RWPE2 (cell line): ENCODE measurements around the gene RMC1.

Experiments used
- ATAC-seq: fragments of 200-7000 bp; cut with Tn5 transposase; 3 replicates; pipeline ENCODE4 v1.9.1; 2021; ENCODE audit warnings: low read depth
- DNase-seq: peaks from one replicate; pipeline ENCODE4 v3.0.0-alpha.2; 2020; ENCODE audit warnings: low spot score
- H3K27ac ChIP-seq: fragments of 450-650 bp; 2 replicates; pipeline ENCODE4 v1.5.1; 2017; ENCODE audit warnings: mild to moderate bottlenecking; ENCODE audit not compliant: poor library complexity, severe bottlenecking
- H3K27me3 ChIP-seq: fragments of 250-450 bp; sonication (Bioruptor Pico); 2 replicates; pipeline ENCODE4 v1.5.1; 2021; ENCODE audit warnings: mild to moderate bottlenecking, moderate library complexity; ENCODE audit not compliant: insufficient read depth, poor library complexity, severe bottlenecking
- H3K36me3 ChIP-seq: fragments of 250-450 bp; sonication (Bioruptor Pico); 2 replicates; pipeline ENCODE4 v1.5.1; 2020; ENCODE audit warnings: low read depth, mild to moderate bottlenecking, moderate library complexity
- H3K4me1 ChIP-seq: fragments of 250-450 bp; sonication (Bioruptor Pico); 2 replicates; pipeline ENCODE4 v1.5.1; 2021; ENCODE audit warnings: mild to moderate bottlenecking, moderate library complexity; ENCODE audit not compliant: insufficient read depth, poor library complexity, severe bottlenecking
- H3K4me3 ChIP-seq: fragments of 250-450 bp; sonication (Bioruptor Pico); 2 replicates; pipeline ENCODE4 v1.5.1; 2021; ENCODE audit warnings: mild to moderate bottlenecking, moderate library complexity; ENCODE audit not compliant: severe bottlenecking
- H3K9me3 ChIP-seq: fragments of 250-450 bp; sonication (Bioruptor Pico); 2 replicates; pipeline ENCODE4 v1.5.1; 2021; ENCODE audit warnings: mild to moderate bottlenecking, moderate library complexity; ENCODE audit not compliant: severe bottlenecking
- CTCF ChIP-seq: fragments of 450-650 bp; IDR thresholded peaks from one replicate; pipeline ENCODE4 v1.5.1; 2017; ENCODE audit warnings: mild to moderate bottlenecking, moderate library complexity; ENCODE audit not compliant: poor library complexity, severe bottlenecking

The RMC1 gene

DNA sequence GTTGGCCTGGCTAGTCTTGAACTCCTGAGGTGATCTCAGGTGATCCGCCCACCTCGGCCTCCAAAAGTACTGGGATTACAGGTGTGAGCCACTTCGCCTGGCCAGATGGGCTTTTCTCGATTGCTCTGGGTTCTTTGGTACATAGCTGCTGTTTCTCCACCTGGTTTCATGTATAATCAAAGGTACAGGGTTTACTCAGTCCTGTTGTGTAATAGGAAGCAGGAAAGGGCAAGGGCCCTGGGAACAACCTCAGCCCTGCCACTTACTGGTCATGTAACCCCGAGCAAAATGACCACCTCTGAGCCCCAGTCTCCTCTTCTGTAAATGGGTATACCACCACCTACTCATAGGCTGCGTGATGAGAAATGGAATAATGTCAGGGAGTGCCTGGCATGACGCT lies 34.0 kb downstream of the RMC1 start:
- TF ChIP-seq CTCF, result no peak
- ATAC-seq, result no peak

DNA sequence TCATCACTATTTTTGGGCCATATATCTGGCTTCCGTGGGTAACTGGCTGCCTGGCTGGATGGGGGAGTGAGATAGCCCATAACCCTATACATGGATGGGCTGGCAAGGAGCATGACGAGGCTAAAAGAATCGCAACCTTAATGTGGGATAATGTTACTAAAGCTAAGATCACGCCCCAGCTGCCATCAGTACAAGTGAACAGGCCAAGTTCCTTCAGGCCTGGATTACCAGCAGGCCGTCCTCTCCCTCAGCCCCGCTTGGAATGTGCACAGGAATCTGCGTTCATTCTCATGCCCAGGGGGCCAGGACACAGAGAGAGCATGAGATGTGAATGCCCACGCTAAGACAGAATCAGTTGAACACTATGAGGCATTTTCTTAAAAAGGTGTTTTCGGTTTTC lies 34.7 kb downstream of the RMC1 start:
- Histone ChIP-seq H3K9me3 (no peaks in the 10 kb centered on the region), H3K27me3 (no peaks in the 10 kb centered on the region), H3K27ac (no peak overlapping the region), H3K4me1 (no peaks in the 10 kb centered on the region), H3K4me3 (no peak overlapping the region), H3K36me3 (peaks cover 98% of the 10 kb centered on the region)
- no peak for ATAC-seq
- TF ChIP-seq CTCF, result no peak
- DNase-seq, result no peak

More for the DNA sequence above, 34.0 kb downstream of the RMC1 start:
- no peaks in the 10 kb centered on the region for H3K4me1 ChIP-seq
- H3K4me3 ChIP-seq, result no peak overlapping the region
- H3K9me3 ChIP-seq, result no peaks in the 10 kb centered on the region
- DNase-seq, result no peak
- H3K27me3 ChIP-seq, result no peaks in the 10 kb centered on the region
- H3K36me3 ChIP-seq, result peaks cover 97% of the 10 kb centered on the region
- H3K27ac ChIP-seq, result no peak overlapping the region

- H3K27me3 ChIP-seq, result no peaks in the 10 kb centered on the region
- ATAC-seq (no peak), DNase-seq (no peak)
- no peaks in the 10 kb centered on the region for H3K4me1 ChIP-seq
- no peak for TF ChIP-seq CTCF
- H3K27ac ChIP-seq, result no peak overlapping the region
- peaks cover 96% of the 10 kb centered on the region for H3K36me3 ChIP-seq
- H3K4me3 ChIP-seq, result no peak overlapping the region
- no peaks in the 10 kb centered on the region for H3K9me3 ChIP-seq
Observed at GRCh38 chr18:23538870-23539269, 35.6 kb downstream of the RMC1 start.

DNA sequence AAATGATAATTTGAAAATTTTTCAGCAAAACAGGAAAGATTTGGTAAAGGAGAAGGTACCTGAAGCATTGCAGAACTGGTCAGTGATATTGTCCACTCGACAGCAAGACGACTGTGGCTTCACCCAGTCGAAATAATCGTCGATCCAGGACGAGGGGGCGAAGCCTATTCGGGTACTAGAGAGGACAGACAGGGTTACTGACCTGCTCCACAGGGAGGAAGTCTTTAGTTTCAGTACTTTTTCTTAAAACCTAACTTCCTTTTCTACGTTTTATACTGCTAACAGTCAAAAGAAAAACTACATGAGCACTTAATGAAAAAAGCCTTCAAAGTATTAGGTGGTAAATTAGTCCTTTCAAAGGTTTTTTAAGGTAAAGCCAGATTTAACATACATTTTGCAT lies 36.0 kb downstream of the RMC1 start:
- no peak for TF ChIP-seq CTCF
- ATAC-seq (no peak), DNase-seq (no peak)
- Histone ChIP-seq H3K4me1 (no peaks in the 10 kb centered on the region), H3K36me3 (peaks cover 96% of the 10 kb centered on the region), H3K27me3 (no peaks in the 10 kb centered on the region), H3K27ac (no peak overlapping the region), H3K9me3 (no peaks in the 10 kb centered on the region), H3K4me3 (no peak overlapping the region)

DNA sequence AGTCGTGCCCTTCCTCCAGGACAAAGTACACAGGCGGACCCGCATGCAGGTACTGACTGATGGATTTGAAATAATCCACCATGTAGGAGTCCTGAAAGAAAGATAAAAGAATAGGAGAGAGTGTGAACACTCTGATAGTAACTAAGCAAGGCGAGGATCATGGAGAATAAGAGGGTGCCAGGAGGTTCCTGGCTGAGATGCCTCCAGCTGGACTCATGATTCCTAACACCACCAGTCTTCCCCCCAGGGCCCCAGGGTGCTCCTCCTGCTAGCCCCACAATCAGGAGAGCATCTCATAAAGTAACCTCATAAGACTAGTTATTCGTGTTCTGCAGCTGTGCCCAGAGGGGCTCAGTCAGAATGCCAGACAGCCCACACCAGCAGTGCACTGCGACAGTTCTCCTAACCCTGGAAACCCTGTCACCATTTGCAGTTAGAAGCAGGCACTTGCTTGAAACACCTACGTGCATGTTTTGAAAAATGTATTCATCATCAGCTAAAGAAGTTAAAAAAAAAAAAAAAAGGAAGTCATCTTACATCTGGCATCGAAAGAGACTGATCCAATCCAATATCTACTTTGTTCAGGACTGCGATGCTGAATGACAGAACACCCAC lies 36.7 kb downstream of the RMC1 start:
- H3K9me3 ChIP-seq, result no peaks in the 10 kb centered on the region

More for the DNA sequence above, 36.7 kb downstream of the RMC1 start:
- Histone ChIP-seq H3K4me3 (no peak overlapping the region), H3K36me3 (peaks cover 96% of the 10 kb centered on the region), H3K27ac (no peak overlapping the region), H3K4me1 (no peaks in the 10 kb centered on the region), H3K27me3 (no peaks in the 10 kb centered on the region)
- ATAC-seq (no peak), DNase-seq (no peak)
- TF ChIP-seq CTCF, result no peak
